ENCODE measurements around the gene FAM107B. TPM values are rescaled to one million over a fixed set of nuclear protein-coding genes. Genes with fewer than 3 reads are reported as not detected.
"Not testable (repeated sequence)": the region's sequence is repeated elsewhere in the genome, so short reads cannot be mapped to it uniquely, and the experiment has no call there.

Gene FAM107B
- 34.6 TPM for polyA plus RNA-seq (2013, experiment 1 of 4)
- 40.6 TPM for polyA plus RNA-seq (2013, experiment 2 of 4)
- polyA plus RNA-seq (2013, experiment 3 of 4): 34.0 TPM
- polyA plus RNA-seq (2013, experiment 4 of 4): 36.4 TPM

DNA sequence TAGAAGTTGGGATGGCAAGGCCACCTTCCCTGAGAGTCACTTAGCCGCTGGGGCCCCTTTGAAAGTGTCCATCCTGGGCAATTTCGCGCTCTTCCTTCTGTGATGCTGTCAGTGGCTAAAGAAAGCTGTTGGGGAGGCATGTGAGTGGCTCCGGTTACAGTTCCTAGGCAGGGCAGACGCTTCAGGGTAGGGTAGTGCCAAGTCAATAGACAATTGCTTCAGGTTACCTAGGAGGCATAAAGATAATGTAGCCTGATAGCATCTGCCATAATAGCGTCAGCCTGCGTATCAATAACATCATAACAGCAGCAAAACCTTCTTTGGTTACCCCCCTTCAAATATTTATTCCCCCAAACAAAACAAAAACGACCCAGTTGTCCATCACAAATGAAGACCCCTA is at the start of gene FAM107B:
TSS of gene FAM107B (minus strand) at position 101 of the 400 bp plus-strand sequence. CDS start 234 bp downstream, outside the sequence.
- H3K36me3 ChIP-seq (ENCODE audit: control insufficient read depth, insufficient read depth, low read length): no peaks in the 10 kb centered on the region
- H3K4me3 ChIP-seq (ENCODE audit: insufficient read depth, low read depth, low read length): no peak within 1 kb of the TSS
- no peaks in the 10 kb centered on the region for H3K27me3 ChIP-seq (ENCODE audit: control insufficient read depth, insufficient read depth, low read length, poor library complexity, severe bottlenecking)
- peaks cover 2% of the 10 kb centered on the region for H3K4me1 ChIP-seq (ENCODE audit: control insufficient read depth, insufficient read depth, low read length)
- WGBS, 2 experiments: 82 to 92% methylated on average over 8 of the region's 8 CpGs
- H3K27ac ChIP-seq (ENCODE audit: insufficient read depth, low read depth, low read length, poor library complexity, severe bottlenecking): no peak within 1 kb of the TSS
- no peaks in the 10 kb centered on the region for H3K9me3 ChIP-seq (ENCODE audit: control insufficient read depth, low read length)

DNA sequence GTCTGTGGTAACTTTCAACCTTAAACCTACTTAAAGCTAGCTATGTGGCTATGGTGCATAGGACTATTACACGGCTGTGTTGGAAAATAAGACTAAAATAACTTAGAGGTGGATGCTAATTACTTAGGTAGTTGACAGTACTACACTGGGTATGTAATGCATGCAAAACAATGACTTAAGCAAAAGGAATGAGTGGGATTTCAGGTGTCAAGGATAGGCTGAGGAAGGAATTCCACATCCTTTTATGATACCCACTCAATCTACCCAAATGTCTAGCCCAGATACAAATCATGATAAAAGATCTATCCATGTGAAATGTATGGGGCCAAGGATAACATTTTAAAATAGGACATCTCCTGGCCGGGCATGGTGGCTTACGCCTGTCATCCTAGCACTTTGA is 49.3 kb upstream of the FAM107B start:
- Histone ChIP-seq H3K9me3 (ENCODE audit: control insufficient read depth, low read length) (no peaks in the 10 kb centered on the region), H3K27ac (ENCODE audit: insufficient read depth, low read depth, low read length, poor library complexity, severe bottlenecking) (no peak overlapping the region), H3K4me3 (ENCODE audit: insufficient read depth, low read depth, low read length) (no peak overlapping the region), H3K27me3 (ENCODE audit: control insufficient read depth, insufficient read depth, low read length, poor library complexity, severe bottlenecking) (peaks cover 4% of the 10 kb centered on the region), H3K4me1 (ENCODE audit: control insufficient read depth, insufficient read depth, low read length) (no peaks in the 10 kb centered on the region), H3K36me3 (ENCODE audit: control insufficient read depth, insufficient read depth, low read length) (no peaks in the 10 kb centered on the region)
- WGBS, 2 experiments: 93% methylated on average over 3 of the region's 3 CpGs

DNA sequence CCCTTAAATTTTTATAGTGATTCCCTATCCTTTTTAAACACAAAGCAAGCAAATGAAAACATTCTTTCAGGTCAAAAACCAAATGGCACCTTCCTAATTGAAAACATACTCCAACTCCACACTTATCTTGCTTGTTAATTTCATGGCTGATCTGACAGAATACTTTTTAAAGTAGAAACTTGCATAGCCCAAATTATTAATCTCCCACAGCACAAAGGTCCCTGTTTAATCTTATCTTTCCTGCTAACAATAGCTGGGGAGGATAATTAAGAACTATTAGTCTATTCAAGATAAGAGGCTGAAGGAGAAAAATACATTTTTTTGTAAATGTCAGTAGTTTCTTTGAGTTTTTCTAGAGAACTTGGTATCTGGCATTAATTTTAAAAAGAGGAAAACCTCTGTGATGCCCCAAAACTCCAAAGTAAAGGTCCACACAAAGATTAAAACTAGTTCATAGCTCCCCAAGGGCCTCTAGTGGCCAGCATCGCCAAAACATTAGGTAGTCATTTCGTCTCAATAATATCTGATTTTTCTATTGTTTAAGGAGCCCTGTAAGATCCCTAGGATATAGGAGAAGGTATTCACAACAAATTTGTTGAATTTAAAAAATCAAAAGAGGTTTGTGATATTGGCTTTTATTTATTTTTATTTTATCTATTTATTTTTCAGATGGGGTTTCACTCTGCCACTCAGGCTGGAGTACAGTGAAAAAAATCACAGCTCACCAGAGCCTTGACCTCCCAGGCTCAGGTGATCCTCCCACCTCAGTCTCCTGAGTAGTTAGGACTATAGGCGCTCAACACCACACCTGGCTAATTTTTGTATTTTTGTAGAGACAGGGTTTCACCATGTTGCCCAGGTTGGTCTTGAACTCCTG is 48.4 kb upstream of the FAM107B start:
- Histone ChIP-seq H3K36me3 (ENCODE audit: control insufficient read depth, insufficient read depth, low read length) (no peaks in the 10 kb centered on the region), H3K9me3 (ENCODE audit: control insufficient read depth, low read length) (no peaks in the 10 kb centered on the region), H3K4me3 (ENCODE audit: insufficient read depth, low read depth, low read length) (no peak overlapping the region), H3K4me1 (ENCODE audit: control insufficient read depth, insufficient read depth, low read length) (no peaks in the 10 kb centered on the region), H3K27me3 (ENCODE audit: control insufficient read depth, insufficient read depth, low read length, poor library complexity, severe bottlenecking) (peaks cover 4% of the 10 kb centered on the region), H3K27ac (ENCODE audit: insufficient read depth, low read depth, low read length, poor library complexity, severe bottlenecking) (no peak overlapping the region)
- WGBS, 2 experiments: 50 to 86% methylated on average over 1 to 3 of the region's 3 CpGs

DNA sequence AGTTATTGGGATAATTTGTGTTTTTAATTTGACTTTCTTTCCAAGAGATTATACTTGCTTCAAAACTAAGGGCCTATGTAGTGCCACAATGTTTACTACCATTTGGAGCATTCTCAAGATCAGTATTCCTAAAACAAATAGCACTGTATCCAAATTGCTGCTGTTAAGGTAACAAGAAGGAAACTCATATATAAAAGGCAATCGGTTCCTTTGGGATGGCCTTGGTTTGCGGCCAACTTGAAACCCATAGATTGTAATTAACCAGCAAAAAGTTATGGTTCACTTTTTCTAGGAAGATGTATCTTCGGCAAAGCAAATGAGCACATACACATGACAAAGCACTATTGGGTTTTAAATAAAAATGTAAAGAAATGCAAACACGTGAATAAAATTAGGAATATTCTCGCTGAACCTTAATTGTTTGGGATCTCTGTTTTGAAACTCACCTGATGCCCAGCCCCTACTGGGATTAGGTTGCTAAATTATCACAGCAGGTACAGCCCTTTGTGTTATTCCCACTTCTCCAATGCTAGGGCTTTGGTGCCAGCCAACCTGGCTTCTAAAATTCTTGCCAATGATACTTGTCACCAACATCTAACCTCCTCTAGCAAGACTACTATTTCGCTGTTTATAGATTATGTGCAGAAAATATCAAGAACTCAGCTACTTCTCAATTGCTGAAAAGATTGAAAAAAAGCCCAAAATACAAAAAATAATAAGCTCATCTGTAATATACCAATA is 47.1 kb upstream of the FAM107B start:
- no peaks in the 10 kb centered on the region for H3K9me3 ChIP-seq (ENCODE audit: control insufficient read depth, low read length)
- peaks cover 4% of the 10 kb centered on the region for H3K27me3 ChIP-seq (ENCODE audit: control insufficient read depth, insufficient read depth, low read length, poor library complexity, severe bottlenecking)
- no peak overlapping the region for H3K4me3 ChIP-seq (ENCODE audit: insufficient read depth, low read depth, low read length)
- no peaks in the 10 kb centered on the region for H3K4me1 ChIP-seq (ENCODE audit: control insufficient read depth, insufficient read depth, low read length)
- WGBS, 2 experiments: 86 to 88% methylated on average over 5 to 6 of the region's 6 CpGs
- H3K27ac ChIP-seq (ENCODE audit: insufficient read depth, low read depth, low read length, poor library complexity, severe bottlenecking): no peak overlapping the region
- H3K36me3 ChIP-seq (ENCODE audit: control insufficient read depth, insufficient read depth, low read length): no peaks in the 10 kb centered on the region

DNA sequence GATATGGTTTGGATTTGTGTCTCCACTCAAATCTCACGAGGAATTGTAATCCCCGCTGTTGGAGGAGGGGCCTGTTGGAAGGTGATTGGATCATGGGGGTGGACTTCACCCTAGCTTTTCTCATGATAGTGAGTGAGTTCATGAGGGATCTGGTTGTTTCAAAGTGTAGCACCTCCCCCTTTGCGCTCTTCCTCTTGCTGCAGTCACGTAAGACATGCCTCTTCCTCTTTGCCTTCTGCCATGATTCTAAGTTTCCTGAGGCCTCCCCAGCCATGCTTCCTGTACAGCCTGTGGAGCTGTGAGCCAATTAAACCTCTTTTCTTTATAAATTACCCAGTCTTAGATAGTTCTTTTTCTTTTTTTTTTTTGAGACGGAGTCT is 46.1 kb upstream of the FAM107B start:
- 89 to 96% methylated on average over 5 of the region's 5 CpGs for WGBS, 2 experiments

DNA sequence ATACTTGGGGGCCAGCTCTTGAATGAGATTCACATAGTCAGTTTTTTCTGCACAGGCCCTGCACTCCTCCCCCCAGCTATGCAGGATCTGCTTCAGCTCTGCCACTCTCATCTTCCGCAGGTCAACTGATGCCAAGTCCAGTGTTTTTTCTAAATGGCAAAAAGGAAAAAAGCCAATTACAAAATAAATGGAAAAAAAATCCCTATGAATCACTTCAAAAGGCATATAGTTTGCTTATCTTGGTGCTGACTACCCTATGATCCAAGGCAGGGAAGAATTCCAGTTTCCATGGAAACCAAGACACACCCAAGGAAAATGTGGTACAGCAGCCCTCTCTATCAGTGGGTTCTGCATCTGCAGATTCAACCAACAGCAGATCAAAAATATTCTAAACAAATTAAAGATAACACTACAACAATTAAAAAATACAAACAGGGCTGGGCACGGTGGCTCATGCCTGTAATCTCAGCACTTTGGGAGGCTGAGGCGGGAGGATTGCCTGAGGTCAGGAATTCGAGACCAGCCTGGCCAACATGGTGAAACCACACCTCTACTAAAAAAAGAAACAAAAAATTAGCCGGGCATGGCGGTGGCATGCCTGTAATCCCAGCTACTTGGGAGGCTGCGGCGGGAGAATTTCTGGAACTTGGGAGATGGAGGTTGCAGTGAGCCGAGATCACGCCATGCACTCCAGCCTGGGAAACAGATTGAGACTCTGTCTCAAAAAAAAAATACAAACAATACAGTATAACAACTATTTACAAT is 45.5 kb upstream of the FAM107B start:
- 91 to 93% methylated on average over 10 of the region's 10 CpGs for WGBS, 2 experiments
- no peaks in the 10 kb centered on the region for H3K36me3 ChIP-seq (ENCODE audit: control insufficient read depth, insufficient read depth, low read length)
- no peaks in the 10 kb centered on the region for H3K27me3 ChIP-seq (ENCODE audit: control insufficient read depth, insufficient read depth, low read length, poor library complexity, severe bottlenecking)
- H3K4me3 ChIP-seq (ENCODE audit: insufficient read depth, low read depth, low read length): no peak overlapping the region
- H3K4me1 ChIP-seq (ENCODE audit: control insufficient read depth, insufficient read depth, low read length): no peaks in the 10 kb centered on the region
- no peak overlapping the region for H3K27ac ChIP-seq (ENCODE audit: insufficient read depth, low read depth, low read length, poor library complexity, severe bottlenecking)
- no peaks in the 10 kb centered on the region for H3K9me3 ChIP-seq (ENCODE audit: control insufficient read depth, low read length)

More for the DNA sequence above, 46.1 kb upstream of the FAM107B start:
- Histone ChIP-seq H3K4me1 (ENCODE audit: control insufficient read depth, insufficient read depth, low read length) (no peaks in the 10 kb centered on the region), H3K36me3 (ENCODE audit: control insufficient read depth, insufficient read depth, low read length) (no peaks in the 10 kb centered on the region), H3K9me3 (ENCODE audit: control insufficient read depth, low read length) (no peaks in the 10 kb centered on the region), H3K27me3 (ENCODE audit: control insufficient read depth, insufficient read depth, low read length, poor library complexity, severe bottlenecking) (no peaks in the 10 kb centered on the region), H3K4me3 (ENCODE audit: insufficient read depth, low read depth, low read length) (no peak overlapping the region), H3K27ac (ENCODE audit: insufficient read depth, low read depth, low read length, poor library complexity, severe bottlenecking) (no peak overlapping the region)

DNA sequence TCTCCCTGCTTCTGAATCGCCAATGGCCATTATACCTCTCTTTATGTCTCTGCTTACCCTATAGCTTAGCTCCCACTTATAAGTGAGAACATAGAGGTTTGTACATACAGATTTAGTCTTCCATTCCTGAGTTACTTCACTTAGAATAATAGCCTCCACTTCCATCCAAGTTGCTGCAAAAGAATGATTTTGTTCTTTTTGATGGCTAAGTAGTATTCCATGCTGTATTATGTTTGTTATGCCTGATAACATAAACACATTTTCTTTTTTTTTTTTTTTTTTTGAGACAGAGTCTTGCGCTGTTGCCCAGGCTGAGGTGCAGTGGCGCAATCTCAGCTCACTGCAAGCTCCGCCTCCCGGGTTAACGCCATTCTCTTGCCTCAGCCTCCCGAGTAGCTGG is 42.0 kb upstream of the FAM107B start:
- H3K4me1 ChIP-seq (ENCODE audit: control insufficient read depth, insufficient read depth, low read length); H3K9me3 ChIP-seq (ENCODE audit: control insufficient read depth, low read length); H3K27ac ChIP-seq (ENCODE audit: insufficient read depth, low read depth, low read length, poor library complexity, severe bottlenecking); H3K36me3 ChIP-seq (ENCODE audit: control insufficient read depth, insufficient read depth, low read length); H3K27me3 ChIP-seq (ENCODE audit: control insufficient read depth, insufficient read depth, low read length, poor library complexity, severe bottlenecking); H3K4me3 ChIP-seq (ENCODE audit: insufficient read depth, low read depth, low read length): not testable (repeated sequence)
- WGBS, 2 experiments: 97 to 99% methylated on average over 7 of the region's 7 CpGs

DNA sequence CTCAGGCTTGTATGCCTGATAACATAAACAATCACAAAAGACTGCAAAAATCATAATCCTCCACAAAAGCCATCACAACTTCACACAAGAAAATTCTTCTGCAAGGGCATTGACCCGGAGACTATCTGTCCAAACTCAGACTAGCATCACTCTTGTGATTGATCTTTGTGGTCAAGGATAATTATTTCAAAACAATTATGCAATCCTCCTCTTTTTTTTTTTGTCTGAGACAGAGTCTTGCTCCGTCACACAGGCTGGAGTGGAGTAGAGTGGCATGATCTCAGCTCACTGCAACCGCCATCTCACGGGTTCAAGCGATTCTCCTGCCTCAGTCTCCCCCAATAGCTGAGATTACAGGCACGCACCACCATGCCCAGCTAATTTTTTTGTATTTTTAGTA is 41.0 kb upstream of the FAM107B start:
- Histone ChIP-seq H3K27me3 (ENCODE audit: control insufficient read depth, insufficient read depth, low read length, poor library complexity, severe bottlenecking) (no peaks in the 10 kb centered on the region), H3K27ac (ENCODE audit: insufficient read depth, low read depth, low read length, poor library complexity, severe bottlenecking) (no peak overlapping the region), H3K9me3 (ENCODE audit: control insufficient read depth, low read length) (no peaks in the 10 kb centered on the region), H3K36me3 (ENCODE audit: control insufficient read depth, insufficient read depth, low read length) (no peaks in the 10 kb centered on the region), H3K4me1 (ENCODE audit: control insufficient read depth, insufficient read depth, low read length) (no peaks in the 10 kb centered on the region), H3K4me3 (ENCODE audit: insufficient read depth, low read depth, low read length) (no peak overlapping the region)
- 88 to 93% methylated on average over 6 of the region's 6 CpGs for WGBS, 2 experiments

DNA sequence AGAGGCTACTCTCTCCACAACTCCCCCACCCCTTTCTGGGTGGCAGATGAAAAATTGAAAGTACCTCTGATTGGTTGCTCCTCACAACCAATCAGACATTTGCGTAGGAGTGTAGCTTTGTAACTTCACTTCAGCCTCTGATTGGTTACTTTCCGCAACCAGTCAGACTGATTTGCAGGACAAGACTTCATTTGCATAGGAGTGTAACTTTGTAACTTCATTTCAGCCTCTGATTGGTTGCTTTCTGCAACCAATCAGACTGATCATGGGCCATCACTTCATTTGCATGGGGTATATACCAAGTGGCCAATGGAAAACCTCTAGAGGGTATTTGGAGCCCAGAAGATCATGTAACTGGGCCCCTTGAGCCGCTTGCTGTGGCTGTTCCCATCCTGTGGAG is 37.6 kb upstream of the FAM107B start:
- Histone ChIP-seq H3K36me3 (ENCODE audit: control insufficient read depth, insufficient read depth, low read length) (no peaks in the 10 kb centered on the region), H3K27me3 (ENCODE audit: control insufficient read depth, insufficient read depth, low read length, poor library complexity, severe bottlenecking) (no peaks in the 10 kb centered on the region), H3K4me1 (ENCODE audit: control insufficient read depth, insufficient read depth, low read length) (no peaks in the 10 kb centered on the region), H3K9me3 (ENCODE audit: control insufficient read depth, low read length) (no peaks in the 10 kb centered on the region), H3K4me3 (ENCODE audit: insufficient read depth, low read depth, low read length) (no peak overlapping the region), H3K27ac (ENCODE audit: insufficient read depth, low read depth, low read length, poor library complexity, severe bottlenecking) (no peak overlapping the region)
- WGBS, 2 experiments: 92 to 93% methylated on average over 3 of the region's 3 CpGs
